ENCODE data around the gene CARD19. TPM values are rescaled to one million over a fixed set of nuclear protein-coding genes. Genes with fewer than 3 reads are reported as not detected.
A peak's percentile ranks its signal among the peaks of the same experiment; 100 is the strongest.

Gene CARD19, protein sequence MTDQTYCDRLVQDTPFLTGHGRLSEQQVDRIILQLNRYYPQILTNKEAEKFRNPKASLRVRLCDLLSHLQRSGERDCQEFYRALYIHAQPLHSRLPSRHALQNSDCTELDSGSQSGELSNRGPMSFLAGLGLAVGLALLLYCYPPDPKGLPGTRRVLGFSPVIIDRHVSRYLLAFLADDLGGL
- 22.4 TPM for total RNA-seq
- long read RNA-seq, transcript CARD19-204 (5 exons, 660 nt), result major isoform, 12 of 40 reads
- long read RNA-seq, transcript CARD19-206 (2 exons, 2,690 nt), result minor isoform, 6 of 40 reads
- long read RNA-seq, transcript CARD19-201 (6 exons, 855 nt), result minor isoform, 8 of 40 reads
- long read RNA-seq, transcript CARD19-207 (6 exons, 759 nt), result minor isoform, 6 of 40 reads
- long read RNA-seq, partial matches to known transcripts, result 1 of 40 reads
- long read RNA-seq, other reads (novel, unspliced or antisense), result 7 of 40 reads

GRCh38 chr9:93096131-93096802, at the start of gene CARD19:
CARD19 (plus strand) TSS chr9:93096217; CDS start chr9:93096346, 129 bp downstream.
- ATAC-seq (peak; percentile 11), DNase-seq (no peak)
- intact Hi-C loops (cut with micrococcal nuclease), result no loop called here

- intact Hi-C loops (cut with micrococcal nuclease), result no loop called here
- ATAC-seq, result no peak
- peak; percentile 10 for DNase-seq
These were observed 47.2 kb upstream of the CARD19 start for GRCh38 chr9:93048566-93049448.

GRCh38 chr9:93049491-93049890, 46.5 kb upstream of the CARD19 start:
- no peak for DNase-seq
- no peak for ATAC-seq
- intact Hi-C loops (cut with micrococcal nuclease), result no loop called here

- ATAC-seq (no peak), DNase-seq (no peak)
- intact Hi-C loops (cut with micrococcal nuclease), result no loop called here
These were observed 45.8 kb upstream of the CARD19 start for GRCh38 chr9:93050231-93050630.

DNA sequence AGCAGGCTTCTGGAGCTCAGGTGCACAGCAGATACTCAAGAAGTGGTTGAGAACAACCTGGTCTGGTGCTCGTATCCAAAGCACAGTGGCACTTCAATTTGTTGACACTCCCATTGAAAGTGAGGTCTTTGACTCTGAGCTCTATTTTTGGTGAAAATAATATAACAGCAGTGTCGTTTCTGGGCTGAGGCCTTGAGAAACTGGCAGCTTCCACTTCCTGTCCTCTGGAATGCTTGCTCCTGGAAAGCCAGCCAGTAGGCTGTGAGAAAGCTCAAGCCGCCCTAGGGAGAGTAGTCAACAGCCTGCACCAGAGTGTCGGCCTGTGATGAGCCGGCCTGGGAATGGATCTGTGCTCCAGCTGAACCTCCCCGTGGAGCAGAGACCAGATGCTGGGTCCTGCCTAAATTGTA, 44.3 kb upstream of the CARD19 start:
- ATAC-seq, result peak; percentile 85
- intact Hi-C loops (cut with micrococcal nuclease), result no loop called here
- peak; percentile 55 for DNase-seq

DNA sequence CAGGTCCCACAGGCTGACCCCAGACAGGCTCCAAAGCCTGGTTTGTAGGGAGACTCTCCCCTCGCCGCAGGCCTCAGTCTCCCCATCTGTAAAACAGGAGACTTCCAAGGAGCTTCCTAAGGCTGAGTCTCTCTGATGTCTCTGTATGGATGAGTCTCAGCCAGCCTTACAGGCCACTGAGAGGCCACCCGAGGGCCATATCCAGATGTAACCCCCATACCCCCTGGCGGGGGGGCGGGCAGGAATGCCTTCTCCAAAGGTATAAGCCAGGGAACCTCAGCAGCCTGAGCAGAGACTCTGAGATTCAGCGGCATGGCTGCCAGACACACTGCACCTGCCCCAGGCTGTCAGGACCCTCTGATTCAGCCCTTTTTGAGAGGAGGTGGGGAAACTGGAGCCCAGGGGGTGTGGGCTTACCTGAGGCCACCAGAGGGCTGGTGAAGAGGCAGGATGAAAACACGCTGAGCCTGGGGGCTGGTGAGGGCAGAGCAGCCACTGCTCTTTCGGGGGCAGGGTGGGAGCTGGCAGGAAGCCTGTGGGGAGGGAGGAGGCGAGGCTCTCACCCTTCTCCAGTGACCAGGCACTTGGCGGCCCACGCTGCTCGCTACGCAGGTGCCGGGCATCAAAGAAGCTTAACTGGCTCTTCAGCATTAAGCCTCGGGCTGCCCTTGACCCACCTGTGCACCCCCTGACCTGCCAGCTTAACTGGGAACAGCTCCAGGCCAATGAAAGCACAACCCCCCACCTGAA, 43.1 kb upstream of the CARD19 start:
- DNase-seq (no peak), ATAC-seq (no peak)
- intact Hi-C loops (cut with micrococcal nuclease), result no loop called here

DNA sequence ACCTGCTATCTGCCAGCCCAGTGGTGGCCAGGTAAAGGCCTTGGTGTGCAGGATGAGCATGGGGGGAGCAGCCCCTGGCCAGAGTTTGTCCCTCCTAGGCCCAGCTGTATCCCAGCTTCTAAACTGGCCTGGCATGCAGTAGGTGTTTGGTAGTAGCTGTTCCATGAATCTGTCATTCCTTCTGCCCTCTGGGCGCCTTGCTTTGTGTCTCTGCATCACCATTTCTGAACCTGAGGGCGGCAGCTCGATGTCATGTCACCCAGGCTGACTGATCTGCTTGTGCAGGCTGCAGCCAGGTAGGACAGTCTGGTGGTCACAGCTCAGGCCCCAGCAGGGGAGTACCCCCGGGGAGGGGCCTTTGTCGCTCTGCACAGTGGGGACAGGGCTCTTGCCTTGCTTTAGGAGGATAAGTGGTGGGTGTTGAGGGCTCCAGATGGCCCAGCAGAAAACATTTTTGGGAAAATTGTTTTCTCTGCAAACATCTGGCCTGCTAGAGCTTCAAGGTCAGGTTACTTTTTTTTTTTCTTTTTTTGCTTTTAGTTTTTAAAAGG, 42.2 kb upstream of the CARD19 start:
- no peak for DNase-seq
- intact Hi-C loops (cut with micrococcal nuclease), result no loop called here

DNA sequence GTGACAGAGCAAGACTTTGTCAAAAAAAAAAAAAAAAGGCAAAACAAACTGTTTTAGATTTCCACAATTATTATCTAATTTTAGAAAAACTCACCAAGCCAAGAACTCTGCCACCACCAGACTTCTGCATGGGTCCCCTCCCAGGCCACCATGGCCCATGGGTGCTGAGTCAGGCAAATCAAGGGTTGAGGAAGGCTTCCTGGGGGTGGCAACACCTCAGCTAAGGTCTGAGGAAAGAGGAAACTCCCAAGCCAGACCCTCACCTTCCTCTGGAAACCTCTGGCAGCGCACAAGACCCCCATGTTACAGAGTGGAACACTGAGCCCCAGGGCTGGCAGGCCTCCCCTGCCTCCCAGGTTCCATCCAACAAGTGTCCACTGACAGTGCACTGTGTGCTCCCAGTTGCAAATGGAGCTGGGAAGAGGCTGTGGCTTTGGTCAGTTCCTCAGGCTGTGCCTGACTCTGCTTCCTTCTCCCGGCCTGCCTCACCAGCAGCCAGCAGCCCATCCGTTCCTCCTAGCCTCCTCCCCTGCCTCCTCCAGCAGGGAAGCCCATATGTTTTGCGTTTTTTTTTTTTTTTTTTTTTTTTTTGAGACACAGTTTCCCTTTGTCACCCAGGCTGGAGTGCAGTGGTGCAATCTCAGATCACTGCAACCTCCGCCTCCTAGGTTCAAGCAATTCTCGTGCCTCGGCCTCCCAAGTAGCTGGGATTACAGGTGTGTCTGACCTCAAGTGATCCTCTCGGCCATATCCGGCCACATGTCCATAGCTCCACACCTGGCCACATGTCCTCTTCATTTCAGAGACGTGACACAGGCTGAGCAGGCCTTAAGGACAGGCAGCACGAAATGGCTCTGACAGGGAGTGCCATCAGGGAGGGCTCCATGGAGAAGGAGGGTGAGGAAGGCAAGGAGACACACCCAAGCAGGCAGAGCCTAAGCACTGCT, 41.0 kb upstream of the CARD19 start:
- intact Hi-C loops (cut with micrococcal nuclease), result no loop called here
- DNase-seq (peak; percentile 20), ATAC-seq (peak; percentile 51)

More for the DNA sequence above, 42.2 kb upstream of the CARD19 start:
- ATAC-seq, result no peak

GRCh38 chr9:93057042-93057702, 38.8 kb upstream of the CARD19 start:
- intact Hi-C loops (cut with micrococcal nuclease), result no loop called here
- DNase-seq, result peak; percentile 25
- ATAC-seq, result no peak

DNA sequence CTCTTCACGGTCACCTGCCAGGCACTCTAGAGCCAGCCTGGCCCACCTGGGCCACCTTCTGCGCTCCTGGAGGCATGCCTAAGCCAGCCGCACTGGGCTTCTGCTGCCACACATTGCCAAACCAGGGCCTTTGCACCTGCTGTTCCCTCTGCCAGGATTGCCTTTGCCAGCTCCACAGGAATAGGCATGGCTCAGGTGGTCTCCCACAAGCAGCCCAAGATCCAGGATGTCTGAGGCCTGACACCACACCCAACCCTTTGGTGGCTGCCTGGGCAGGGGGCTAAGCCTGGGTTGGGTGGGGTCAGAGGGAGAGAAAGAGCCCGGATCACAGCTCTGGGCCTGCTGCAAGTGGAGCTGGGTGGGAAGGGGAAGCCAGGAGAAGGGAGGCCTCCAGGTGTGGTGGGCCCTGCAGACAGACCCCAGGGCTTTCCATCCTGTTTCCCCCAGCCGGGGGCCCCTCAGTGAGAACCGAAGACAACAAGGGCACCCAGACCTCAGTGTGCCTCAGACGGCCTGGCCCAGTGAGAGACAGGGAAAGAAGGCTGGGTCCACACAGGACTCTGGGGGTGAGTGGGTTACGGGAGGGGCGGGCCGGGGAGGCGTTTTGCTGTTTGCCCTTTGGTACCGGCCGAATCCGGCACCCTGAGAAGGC, 38.2 kb upstream of the CARD19 start:
- intact Hi-C loops (cut with micrococcal nuclease), result no loop called here
- ATAC-seq, result no peak
- peak; percentile 19 for DNase-seq

DNA sequence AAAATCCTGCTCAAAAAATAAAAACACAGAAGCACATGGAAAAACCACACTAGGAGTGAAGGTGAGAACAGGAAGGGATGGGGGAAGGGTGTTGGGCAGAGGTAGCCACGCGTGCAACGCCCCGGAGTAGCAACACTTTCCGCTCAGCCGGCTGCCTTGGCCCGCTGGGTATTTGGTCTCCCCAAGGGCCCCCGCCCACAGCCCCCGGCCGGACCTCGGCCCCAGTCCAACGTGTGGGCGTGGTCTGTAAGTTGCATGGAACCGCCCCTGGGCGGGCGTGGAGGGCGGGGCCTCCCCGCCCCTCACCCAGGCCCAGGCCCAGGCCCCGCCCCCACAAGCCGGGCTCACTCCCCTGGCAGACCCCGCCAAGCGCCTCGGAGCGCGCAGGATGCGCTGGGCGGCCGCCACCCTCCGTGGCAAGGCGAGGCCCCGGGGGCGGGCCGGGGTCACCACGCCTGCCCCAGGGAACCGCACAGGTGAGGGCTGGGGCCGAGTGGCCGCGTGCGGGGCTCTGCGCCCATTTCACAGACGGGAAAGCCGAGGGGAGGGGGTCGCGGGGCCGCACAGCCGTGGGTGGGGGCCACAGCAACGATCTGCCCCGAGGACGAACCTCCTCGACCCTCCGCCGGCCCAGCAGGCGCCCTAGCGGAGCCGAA, 37.5 kb upstream of the CARD19 start, which contains the start of gene SUSD3:
SUSD3 (plus strand) TSS at position 347 of the 656 bp plus-strand sequence; CDS start at position 389, 42 bp downstream.
- ATAC-seq (peak; percentile 74), DNase-seq (peak; percentile 82)
- intact Hi-C loops (cut with micrococcal nuclease), result no loop called here

GRCh38 chr9:93059011-93059714, 36.9 kb upstream of the CARD19 start:
- DNase-seq (peak; percentile 35), ATAC-seq (peak; percentile 29)
- intact Hi-C loops (cut with micrococcal nuclease), result no loop called here

GRCh38 chr9:93059715-93060578, 36.1 kb upstream of the CARD19 start:
- peak; percentile 12 for DNase-seq
- ATAC-seq, result no peak
- intact Hi-C loops (cut with micrococcal nuclease), result no loop called here

GRCh38 chr9:93060746-93061259, 35.2 kb upstream of the CARD19 start:
- ATAC-seq (no peak), DNase-seq (peak; percentile 4)
- intact Hi-C loops (cut with micrococcal nuclease), result no loop called here

Measured in left ventricle myocardium superior (tissue), 1 donor.